Activated T-cell treated with anti-CD3 and anti-CD28 coated beads, Interleukin-2, amount 50 U/mL, for 72 hours (primary cell): ENCODE data around the gene FAM107B. TPM values are rescaled to one million over a fixed set of nuclear protein-coding genes. Genes with fewer than 3 reads are reported as not detected.
"Not testable (repeated sequence)": the region's sequence is repeated elsewhere in the genome, so short reads cannot be mapped to it uniquely, and the experiment has no call there.

Source experiments
- ATAC-seq, 2 donors: fragments of 150-1000 bp; cut with Tn5 transposase; replicated peaks in 1 of 2; 2 replicates each; pipeline ENCODE4 v1.10.0; 2021; ENCODE audit warnings: moderate library complexity in 2 of 2, mild to moderate bottlenecking in 1 of 2
- DNase-seq, 2 donors: peaks; one replicate each; pipeline ENCODE4 v3.0.0; 2021 to 2022; ENCODE audit warnings: mixed read lengths in 1 of 2
- H3K27ac Mint-ChIP-seq: one replicate; pipeline ENCODE4 v1.8.0; 2022; ENCODE audit warnings: mild to moderate bottlenecking, moderate library complexity, mixed read lengths
- H3K27me3 Mint-ChIP-seq: one replicate; pipeline ENCODE4 v1.8.0; 2022; ENCODE audit warnings: low read depth, mixed read lengths
- H3K36me3 Mint-ChIP-seq, 2 donors: one replicate each; pipeline ENCODE4 v1.8.0; 2022; ENCODE audit warnings: mixed read lengths in 2 of 2, mild to moderate bottlenecking in 1 of 2; ENCODE audit not compliant: insufficient read depth in 2 of 2
- H3K4me1 Mint-ChIP-seq: one replicate; pipeline ENCODE4 v1.8.0; 2022; ENCODE audit warnings: low read depth, mixed read lengths
- H3K4me3 Mint-ChIP-seq, 2 donors: one replicate each; pipeline ENCODE4 v1.8.0; 2022; ENCODE audit warnings: mild to moderate bottlenecking in 2 of 2, mixed read lengths in 2 of 2, moderate library complexity in 2 of 2
- H3K9me3 Mint-ChIP-seq, 2 donors: one replicate each; pipeline ENCODE4 v1.8.0; 2022; ENCODE audit warnings: mixed read lengths in 2 of 2
- total RNA-seq, 2 donors: library from RNA; stranded (reverse); gene quantifications; one replicate each; pipeline ENCODE4 v1.2.3, GENCODE V29; 2022

FAM107B gene
- total RNA-seq, 2 donors from 2014 or later, result 163 to 180 TPM

DNA sequence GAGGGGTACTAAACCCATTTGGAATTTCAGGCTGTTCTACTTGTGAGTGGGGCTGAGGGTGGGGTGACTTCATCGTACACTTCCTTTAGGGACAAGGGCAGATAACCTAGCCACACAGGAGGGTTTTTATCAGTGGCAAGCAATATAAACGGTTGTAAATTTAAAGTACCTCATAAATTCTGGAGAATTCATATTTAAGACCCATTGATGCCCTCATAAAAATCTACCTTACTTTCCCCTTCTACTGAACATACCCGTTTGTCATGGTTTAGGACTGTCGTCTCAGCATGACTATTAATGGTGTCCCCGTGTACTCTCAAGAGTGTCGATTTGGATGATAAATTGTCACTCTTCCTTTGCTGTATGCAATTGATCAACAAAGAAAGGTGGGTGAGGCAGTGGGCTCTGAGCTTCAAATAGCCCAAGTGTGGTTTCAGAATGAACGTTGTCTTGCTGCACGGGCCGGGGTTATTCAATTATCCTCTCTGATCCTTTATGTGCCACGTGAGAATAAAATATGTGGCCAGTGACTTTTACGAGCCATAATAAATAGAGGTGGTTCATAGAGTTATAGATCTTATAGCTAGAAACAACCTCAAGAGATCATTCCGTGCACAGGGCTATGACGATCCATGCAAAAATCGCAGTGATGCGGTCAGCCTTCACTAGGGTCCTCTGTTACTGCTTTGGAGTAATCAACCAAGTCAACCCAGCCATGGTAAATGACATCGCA is 82.2 kb downstream of the FAM107B start:
- ATAC-seq (peak in 1 of 2 donors; percentile 60), DNase-seq (no peak)
- Mint-ChIP-seq H3K9me3 (no peaks in the 10 kb centered on the region), H3K36me3 (no peaks in the 10 kb centered on the region), H3K4me1 (peaks cover 17% of the 10 kb centered on the region), H3K27me3 (no peaks in the 10 kb centered on the region), H3K4me3 (no peak overlapping the region), H3K27ac (no peak overlapping the region)

GRCh38 chr10:14691359-14691758 is 83.3 kb downstream of the FAM107B start:
- ATAC-seq (no peak), DNase-seq (no peak)
- H3K36me3 Mint-ChIP-seq, result no peaks in the 10 kb centered on the region
- H3K4me1 Mint-ChIP-seq, result peaks cover 17% of the 10 kb centered on the region
- no peaks in the 10 kb centered on the region for H3K27me3 Mint-ChIP-seq
- no peak overlapping the region for H3K4me3 Mint-ChIP-seq
- no peak overlapping the region for H3K27ac Mint-ChIP-seq
- no peaks in the 10 kb centered on the region for H3K9me3 Mint-ChIP-seq

DNA sequence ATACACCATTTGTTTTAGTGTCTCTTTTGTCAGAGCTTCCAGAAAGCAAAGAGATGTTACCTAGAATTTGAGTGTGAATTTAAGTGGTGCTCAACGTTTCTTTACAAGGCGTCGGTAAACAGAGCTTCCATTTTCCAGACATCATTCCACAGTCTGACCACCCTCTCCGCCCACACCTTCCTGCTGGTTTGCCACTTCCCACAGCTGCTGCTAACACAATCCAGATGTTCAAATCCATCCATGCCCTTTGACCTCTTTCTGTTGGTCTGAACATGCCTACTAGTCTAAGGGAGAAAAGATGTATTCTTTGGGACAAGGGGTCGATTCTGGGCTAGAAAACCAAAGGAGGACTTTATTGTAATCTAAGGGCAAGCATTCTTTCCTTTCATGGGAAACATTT is 86.1 kb downstream of the FAM107B start:
- Mint-ChIP-seq H3K4me3 (no peak overlapping the region), H3K9me3 (peaks cover 0 to 2% of the 10 kb centered on the region in 2 donors), H3K27ac (no peak overlapping the region), H3K36me3 (no peaks in the 10 kb centered on the region), H3K4me1 (peaks cover 17% of the 10 kb centered on the region), H3K27me3 (no peaks in the 10 kb centered on the region)
- ATAC-seq (no peak), DNase-seq (no peak)

DNA sequence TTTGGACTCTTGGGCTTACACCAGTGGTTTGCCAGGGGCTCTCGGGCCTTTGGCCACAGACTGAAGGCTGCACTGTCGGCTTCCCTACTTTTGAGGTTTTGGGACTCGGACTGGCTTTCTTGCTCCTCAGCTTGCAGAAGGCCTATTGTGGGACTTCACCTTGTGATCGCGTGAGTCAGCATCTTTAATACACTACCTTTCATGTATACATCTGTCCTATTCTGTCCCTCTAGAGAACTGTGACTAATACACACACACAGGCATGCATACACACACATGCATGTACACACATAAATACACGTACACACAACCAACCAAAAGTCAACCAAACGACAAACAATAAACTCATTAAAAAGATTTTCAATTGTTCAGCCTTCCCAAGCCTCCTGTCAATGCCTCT is 86.5 kb downstream of the FAM107B start:
- ATAC-seq, H3K27ac Mint-ChIP-seq, H3K9me3 Mint-ChIP-seq, DNase-seq, H3K27me3 Mint-ChIP-seq, H3K4me3 Mint-ChIP-seq, H3K36me3 Mint-ChIP-seq: not testable (repeated sequence)
- H3K4me1 Mint-ChIP-seq, result peaks cover 17% of the 10 kb centered on the region

DNA sequence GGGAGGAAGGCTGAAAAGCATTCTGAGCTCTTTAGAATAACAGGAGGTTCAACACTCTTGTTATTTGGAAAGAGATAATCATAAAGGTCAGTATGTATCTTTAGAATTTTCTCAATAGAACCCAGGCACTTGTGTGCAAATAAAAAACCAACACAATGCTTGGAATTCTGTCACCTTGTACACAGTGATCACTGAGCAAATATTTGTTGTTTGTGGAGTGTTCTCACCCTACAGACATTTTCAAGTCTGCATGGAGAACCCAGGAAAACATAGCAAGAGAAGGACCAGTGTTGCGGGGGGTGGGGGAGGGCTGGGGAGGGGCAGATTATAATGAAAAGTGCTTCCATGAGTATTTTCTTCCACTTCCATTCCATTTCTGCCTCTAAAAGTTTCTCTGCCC is 87.4 kb downstream of the FAM107B start:
- Mint-ChIP-seq H3K36me3 (no peaks in the 10 kb centered on the region), H3K27me3 (no peaks in the 10 kb centered on the region), H3K27ac (no peak overlapping the region), H3K9me3 (peaks cover 0 to 2% of the 10 kb centered on the region in 2 donors), H3K4me1 (peaks cover 13% of the 10 kb centered on the region), H3K4me3 (no peak overlapping the region)
- DNase-seq (no peak), ATAC-seq (no peak)

DNA sequence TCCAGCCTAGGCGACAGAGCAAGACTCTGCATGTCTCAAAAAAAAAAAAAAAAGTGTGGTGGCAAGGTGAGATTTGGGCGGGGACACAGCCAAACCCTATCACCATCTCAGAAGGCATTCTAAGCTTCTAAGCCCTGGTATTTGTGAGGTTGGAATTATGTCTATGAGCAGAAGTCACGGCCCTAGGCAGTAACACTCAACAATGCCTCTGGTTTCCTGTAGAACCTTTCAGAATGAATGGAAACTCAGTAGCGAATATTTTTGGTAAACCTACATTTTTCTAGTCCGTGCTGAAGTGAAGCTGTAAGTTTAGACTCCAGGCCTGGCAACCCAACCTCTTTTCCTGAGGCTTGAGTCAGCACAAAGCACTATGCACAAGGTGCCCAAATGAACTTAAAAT is 88.3 kb downstream of the FAM107B start:
- Mint-ChIP-seq H3K36me3 (no peaks in the 10 kb centered on the region), H3K27ac (no peak overlapping the region), H3K9me3 (peaks cover 0 to 2% of the 10 kb centered on the region in 2 donors), H3K27me3 (no peaks in the 10 kb centered on the region), H3K4me1 (peaks cover 11% of the 10 kb centered on the region), H3K4me3 (no peak overlapping the region)
- ATAC-seq (peak; percentile 62 to 68), DNase-seq (no peak)

GRCh38 chr10:14684354-14684753 is 90.3 kb downstream of the FAM107B start:
- Mint-ChIP-seq H3K27me3 (peaks cover 6% of the 10 kb centered on the region), H3K9me3 (peaks cover 0 to 2% of the 10 kb centered on the region in 2 donors), H3K4me3 (no peak overlapping the region), H3K4me1 (peaks cover 11% of the 10 kb centered on the region), H3K27ac (no peak overlapping the region), H3K36me3 (no peaks in the 10 kb centered on the region)
- ATAC-seq (no peak), DNase-seq (no peak)

GRCh38 chr10:14683256-14683655 is 91.4 kb downstream of the FAM107B start:
- ATAC-seq, result no peak
- no peak overlapping the region for H3K27ac Mint-ChIP-seq
- H3K4me1 Mint-ChIP-seq, result peaks cover 11% of the 10 kb centered on the region
- H3K9me3 Mint-ChIP-seq, result peaks cover 0 to 2% of the 10 kb centered on the region in 2 donors
- DNase-seq, result no peak
- H3K36me3 Mint-ChIP-seq, result no peaks in the 10 kb centered on the region
- H3K27me3 Mint-ChIP-seq, result peaks cover 6% of the 10 kb centered on the region
- H3K4me3 Mint-ChIP-seq, result no peak overlapping the region

DNA sequence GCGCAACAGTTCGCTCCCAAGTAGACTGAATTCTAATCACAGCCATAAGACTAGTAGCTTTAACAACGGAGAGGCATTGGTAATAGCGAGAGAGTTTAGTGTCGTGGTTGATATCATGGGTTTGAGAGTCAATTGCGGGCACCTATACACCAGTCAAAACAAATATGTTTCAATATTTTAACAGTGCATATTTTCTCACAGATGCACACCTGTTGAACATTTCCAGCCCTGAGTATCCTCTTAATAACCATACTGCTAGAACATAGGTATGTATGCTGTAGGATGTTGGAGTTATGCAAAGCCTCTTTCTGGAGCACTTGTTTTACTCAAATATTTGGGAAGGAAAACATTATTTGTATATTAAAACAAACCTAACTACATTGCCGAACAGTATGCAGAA is 92.9 kb downstream of the FAM107B start:
- Mint-ChIP-seq H3K36me3 (no peaks in the 10 kb centered on the region), H3K9me3 (peaks cover 0 to 2% of the 10 kb centered on the region in 2 donors), H3K27ac (no peak overlapping the region), H3K4me1 (peaks cover 8% of the 10 kb centered on the region), H3K4me3 (no peak overlapping the region), H3K27me3 (peaks cover 6% of the 10 kb centered on the region)
- ATAC-seq (no peak), DNase-seq (no peak)

DNA sequence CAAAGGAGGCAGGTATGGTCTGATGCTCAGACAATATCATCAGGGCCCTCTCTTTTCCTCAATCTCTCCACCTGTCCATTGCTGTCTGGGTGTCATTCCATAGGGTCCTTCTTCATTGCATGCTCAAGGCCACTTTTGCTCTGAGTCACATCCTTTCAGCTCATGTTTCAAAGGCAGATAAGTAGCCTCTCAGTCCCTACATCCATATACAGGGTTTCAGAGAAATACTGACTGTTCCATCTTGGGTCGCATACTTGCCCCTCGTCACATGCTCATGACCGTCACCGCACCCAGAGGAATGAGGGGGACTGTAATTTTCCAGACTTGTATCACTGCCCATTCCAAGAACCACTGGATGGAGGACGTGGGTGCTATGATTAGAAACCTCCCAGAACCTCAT is 93.4 kb downstream of the FAM107B start:
- Mint-ChIP-seq H3K4me3 (no peak overlapping the region), H3K27ac (no peak overlapping the region), H3K4me1 (peaks cover 8% of the 10 kb centered on the region), H3K9me3 (peaks cover 0 to 2% of the 10 kb centered on the region in 2 donors), H3K36me3 (no peaks in the 10 kb centered on the region), H3K27me3 (peaks cover 6% of the 10 kb centered on the region)
- DNase-seq (no peak), ATAC-seq (no peak)

- ATAC-seq, result peak; percentile 50 to 82
- Mint-ChIP-seq H3K27ac (no peak overlapping the region), H3K4me1 (peaks cover 12% of the 10 kb centered on the region), H3K4me3 (no peak overlapping the region), H3K27me3 (peaks cover 11% of the 10 kb centered on the region), H3K36me3 (no peaks in the 10 kb centered on the region), H3K9me3 (no peaks in the 10 kb centered on the region)
- no peak for DNase-seq
These were observed 96.1 kb downstream of the FAM107B start for GRCh38 chr10:14678637-14679036.

DNA sequence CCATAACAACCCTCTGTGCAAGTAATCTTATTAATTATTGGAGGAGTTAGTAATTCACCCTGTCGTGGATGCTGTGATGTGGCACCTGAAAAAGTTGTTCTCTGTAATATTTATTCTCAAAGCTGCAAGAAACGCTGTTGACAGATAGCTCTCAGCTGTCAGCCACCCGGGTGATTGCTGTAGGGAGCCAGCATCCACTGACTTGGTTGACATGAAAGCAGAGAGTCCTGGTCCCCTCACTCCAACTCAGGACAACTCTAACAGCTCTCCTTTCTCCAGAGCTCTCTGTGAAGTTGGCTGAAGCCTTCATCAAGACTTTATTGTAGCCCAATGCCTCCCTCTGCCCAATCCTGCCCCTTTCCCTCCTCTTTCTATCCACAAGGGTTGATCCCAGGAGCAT is 98.0 kb downstream of the FAM107B start:
- Mint-ChIP-seq H3K4me1 (peaks cover 20% of the 10 kb centered on the region), H3K27me3 (peaks cover 11% of the 10 kb centered on the region), H3K9me3 (no peaks in the 10 kb centered on the region), H3K36me3 (no peaks in the 10 kb centered on the region), H3K4me3 (no peak overlapping the region), H3K27ac (no peak overlapping the region)
- no peak for ATAC-seq
- no peak for DNase-seq

GRCh38 chr10:14674376-14675050 is 100.2 kb downstream of the FAM107B start:
- H3K27ac Mint-ChIP-seq, result no peak overlapping the region
- H3K9me3 Mint-ChIP-seq, result no peaks in the 10 kb centered on the region
- DNase-seq (no peak), ATAC-seq (no peak)
- H3K36me3 Mint-ChIP-seq, result no peaks in the 10 kb centered on the region
- peaks cover 5% of the 10 kb centered on the region for H3K27me3 Mint-ChIP-seq
- H3K4me3 Mint-ChIP-seq, result no peak overlapping the region
- H3K4me1 Mint-ChIP-seq, result peaks cover 23% of the 10 kb centered on the region
